CD1c-positive myeloid dendritic cell (primary cell): ENCODE measurements around the gene UBR4.

ENCODE experiments used
- DNase-seq: peaks from one replicate; pipeline ENCODE4 v3.0.0-alpha.2; 2016; ENCODE audit errors: extremely low spot score

The UBR4 gene

DNA sequence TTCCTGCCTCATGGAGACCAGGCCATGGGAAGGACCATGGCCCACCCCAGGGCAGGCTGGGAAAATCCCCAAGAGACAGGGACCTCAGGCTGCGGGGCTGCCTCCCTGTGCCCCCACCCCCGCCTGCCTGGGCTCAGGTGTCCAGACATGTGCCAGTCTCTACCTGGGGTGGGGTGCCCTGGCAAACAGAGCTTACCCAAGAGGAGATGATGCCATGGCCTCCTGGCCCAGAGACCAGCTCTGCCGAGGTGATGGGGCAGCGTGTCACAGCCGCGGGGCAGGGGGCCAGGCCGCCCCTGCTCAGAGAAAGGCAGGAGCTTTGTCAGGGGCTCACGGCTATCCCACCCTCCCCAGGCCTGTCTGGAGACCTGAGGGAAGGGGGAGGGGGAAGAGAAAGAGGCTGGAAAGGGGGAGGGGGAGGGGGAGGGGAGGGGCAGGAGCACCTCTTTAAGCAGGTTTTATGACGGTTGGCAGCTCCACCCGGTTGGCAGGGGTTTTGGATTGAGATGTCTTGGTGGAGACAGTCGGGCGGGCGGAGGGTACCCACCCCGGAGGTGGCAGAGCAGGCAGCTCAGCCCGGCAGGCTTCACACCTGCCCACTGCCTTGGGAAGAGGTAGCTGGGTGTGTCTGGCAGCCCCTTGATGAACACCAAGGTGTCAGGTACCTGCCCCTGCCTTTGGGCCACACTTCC lies 152.1 kb downstream of the UBR4 start:
- DNase-seq: no peak

GRCh38 chr1:19057182-19057779 lies 152.8 kb downstream of the UBR4 start:
- DNase-seq: peak; percentile 8

DNA sequence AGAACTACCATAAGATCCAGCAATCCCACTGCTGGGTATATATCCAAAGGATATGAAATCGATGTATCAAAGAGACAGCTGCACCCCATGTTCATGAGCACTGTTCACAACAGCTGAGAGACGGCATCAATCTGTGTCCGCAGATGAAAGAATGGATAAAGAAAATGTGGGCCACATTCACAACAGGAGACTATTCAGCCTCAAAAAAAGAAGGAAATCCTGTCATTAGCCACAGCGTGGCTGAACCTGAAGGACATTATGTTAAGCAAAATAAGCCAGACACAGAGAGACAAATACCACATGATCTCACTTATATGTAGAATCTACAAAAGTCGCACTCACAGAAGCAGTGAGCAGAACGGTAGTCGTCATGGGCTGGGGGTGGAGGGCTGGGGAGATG lies 154.4 kb downstream of the UBR4 start:
- peak; percentile 12 for DNase-seq

DNA sequence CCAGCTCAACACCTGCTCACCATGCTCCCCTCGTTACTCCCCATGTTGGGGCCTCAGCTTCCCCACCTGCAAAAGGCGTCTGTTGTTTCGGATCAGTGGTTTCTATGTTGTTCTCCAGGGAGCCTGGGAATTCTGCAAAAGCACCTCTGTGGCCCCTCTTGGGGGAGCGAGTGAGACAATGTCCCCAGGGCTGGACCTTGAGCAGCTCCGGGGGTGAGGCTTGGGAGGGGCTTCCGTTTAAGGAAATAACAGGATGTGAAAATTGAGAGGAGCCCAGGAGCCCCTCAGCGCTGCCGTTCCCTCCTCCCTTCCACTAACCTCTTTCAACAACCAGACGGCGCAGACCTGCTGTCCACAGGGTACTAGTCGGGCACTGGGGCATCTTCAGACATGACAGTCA lies 155.1 kb downstream of the UBR4 start:
- no peak for DNase-seq

- no peak for DNase-seq
These were observed 155.8 kb downstream of the UBR4 start for GRCh38 chr1:19054216-19054615.

- DNase-seq: no peak
These were observed 156.6 kb downstream of the UBR4 start for GRCh38 chr1:19053486-19053885.

DNA sequence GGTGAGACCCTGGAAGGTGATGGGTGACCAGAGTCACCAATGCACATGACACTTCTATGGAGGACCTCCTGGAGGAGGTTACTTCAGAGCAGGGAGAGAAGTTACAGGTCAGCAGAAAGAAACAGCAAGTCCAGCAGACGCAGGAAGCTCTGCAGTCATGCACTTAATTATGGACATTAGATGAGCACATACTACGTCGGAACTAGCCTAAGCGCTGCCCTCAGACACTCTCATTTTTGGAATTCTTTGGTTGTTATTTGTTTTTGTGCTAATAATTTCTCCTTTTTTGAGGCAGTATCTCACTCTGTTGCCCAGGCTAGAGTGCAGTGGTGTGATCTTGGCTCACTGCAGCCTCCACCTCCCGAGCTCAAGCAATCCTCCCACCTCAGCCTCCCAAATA lies 160.3 kb downstream of the UBR4 start:
- no peak for DNase-seq

DNA sequence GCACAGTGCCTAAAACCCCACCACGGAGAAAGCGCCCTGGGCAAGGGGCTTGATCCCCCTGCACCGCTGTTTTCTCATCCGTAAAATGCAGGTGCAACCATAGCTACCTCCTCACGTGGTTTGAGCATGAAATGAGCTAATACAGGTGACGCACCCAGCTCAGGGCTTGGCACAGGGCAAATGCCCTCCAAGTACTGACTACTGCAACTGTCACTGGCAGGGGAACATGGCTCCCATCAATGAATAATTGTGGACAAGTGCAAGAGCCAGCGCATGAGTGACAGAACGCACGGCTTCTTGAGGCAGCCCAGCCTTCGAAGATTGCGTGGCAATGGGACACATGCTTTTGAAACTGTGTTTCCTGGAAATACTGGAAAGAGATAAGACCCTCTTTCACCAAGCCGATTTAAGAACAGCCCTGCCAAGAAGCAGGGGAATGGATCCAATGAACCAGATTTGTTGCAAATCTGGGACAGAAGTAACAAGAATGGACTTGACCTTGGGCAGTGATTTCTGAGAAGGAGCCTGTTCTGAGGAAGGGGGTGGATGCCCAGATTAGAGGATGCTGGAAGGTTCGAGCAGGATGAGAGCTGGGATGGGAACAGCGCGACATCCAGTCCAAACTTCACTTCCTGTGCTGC lies 160.8 kb downstream of the UBR4 start:
- no peak for DNase-seq

GRCh38 chr1:19046972-19047731 lies 162.9 kb downstream of the UBR4 start:
- DNase-seq: no peak

GRCh38 chr1:19045898-19046880 lies 163.9 kb downstream of the UBR4 start:
- no peak for DNase-seq

DNA sequence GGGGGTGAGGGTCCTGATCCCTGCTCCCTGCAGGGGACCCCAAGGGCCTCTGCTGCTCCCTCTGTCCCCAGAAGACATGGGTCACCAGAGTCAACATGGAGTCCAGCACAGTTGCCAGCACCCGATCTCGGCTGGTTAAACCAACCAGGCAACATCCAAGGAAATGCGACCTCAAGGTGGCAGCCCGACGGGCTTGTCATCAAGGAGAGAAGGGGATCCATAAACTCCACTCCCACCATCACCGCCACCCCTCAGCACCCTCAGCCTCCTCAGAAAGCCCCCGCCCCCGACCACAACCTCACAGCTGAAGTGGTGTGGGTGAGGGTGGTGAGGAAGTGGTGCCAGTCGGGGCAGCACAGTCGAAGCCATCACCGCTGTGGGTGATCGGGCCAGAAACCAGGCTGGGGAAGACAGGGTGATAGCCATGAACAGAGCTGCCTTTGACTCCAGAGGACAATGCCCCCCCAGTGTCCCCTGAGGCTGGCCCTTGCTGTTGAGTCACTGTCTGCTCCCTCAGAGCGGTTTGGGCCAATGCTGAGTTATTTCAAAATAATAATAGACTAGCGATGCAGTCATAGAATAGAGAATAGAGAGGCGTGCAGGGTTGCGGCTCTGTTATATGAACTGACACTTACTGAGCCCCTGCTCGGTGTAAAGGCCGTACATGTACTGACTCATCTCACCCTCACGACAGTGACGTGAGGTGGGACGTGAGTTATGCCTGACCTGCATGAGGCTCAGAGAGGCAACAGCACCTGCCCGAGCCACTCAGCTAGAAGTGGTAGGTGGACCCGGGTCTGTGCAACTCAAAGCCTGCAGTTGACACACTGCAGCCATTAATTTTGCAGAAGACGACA lies 164.9 kb downstream of the UBR4 start:
- peak; percentile 10 for DNase-seq

GRCh38 chr1:19044471-19044870 lies 165.6 kb downstream of the UBR4 start:
- no peak for DNase-seq

DNA sequence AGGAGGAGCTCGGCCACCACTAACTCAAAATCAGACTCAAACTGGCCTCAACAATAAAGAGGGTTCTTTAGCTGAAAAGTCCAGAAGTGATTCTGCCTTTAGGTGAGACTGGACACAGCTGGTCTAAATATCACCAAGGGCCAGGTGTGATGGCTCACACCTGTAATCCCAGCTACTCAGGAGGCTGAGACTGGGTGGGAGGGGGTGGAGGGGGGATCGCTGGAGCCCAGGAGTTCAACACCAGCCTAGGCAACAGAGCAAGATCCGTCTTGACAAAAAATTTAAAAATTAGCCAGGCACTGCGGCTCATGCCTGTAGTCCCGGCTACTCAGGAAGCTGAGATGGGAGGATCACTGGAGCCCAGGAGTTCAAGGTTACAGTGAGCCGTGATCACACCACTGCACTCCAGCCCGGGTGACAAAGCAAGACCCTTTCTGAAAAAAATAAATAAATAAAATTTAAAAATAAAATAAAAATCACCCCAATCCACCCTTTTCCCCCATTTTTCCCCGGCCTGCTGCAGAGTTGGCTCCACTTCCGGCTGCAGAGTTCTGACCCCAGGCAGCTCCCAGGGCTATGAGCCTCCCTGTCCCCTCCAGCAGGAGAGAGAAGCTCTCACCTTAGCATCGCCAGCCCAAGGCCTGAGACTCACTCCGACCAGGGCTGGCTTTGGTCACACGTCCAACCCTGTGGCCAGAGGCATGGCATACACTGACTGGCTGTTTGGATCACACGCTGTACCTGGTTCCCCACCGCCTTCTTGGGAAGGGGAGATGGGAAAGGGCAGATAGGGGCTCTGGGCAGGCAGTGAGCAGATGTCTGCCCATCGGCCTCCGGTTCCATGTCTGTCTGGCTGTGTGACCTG lies 166.3 kb downstream of the UBR4 start:
- no peak for DNase-seq

DNA sequence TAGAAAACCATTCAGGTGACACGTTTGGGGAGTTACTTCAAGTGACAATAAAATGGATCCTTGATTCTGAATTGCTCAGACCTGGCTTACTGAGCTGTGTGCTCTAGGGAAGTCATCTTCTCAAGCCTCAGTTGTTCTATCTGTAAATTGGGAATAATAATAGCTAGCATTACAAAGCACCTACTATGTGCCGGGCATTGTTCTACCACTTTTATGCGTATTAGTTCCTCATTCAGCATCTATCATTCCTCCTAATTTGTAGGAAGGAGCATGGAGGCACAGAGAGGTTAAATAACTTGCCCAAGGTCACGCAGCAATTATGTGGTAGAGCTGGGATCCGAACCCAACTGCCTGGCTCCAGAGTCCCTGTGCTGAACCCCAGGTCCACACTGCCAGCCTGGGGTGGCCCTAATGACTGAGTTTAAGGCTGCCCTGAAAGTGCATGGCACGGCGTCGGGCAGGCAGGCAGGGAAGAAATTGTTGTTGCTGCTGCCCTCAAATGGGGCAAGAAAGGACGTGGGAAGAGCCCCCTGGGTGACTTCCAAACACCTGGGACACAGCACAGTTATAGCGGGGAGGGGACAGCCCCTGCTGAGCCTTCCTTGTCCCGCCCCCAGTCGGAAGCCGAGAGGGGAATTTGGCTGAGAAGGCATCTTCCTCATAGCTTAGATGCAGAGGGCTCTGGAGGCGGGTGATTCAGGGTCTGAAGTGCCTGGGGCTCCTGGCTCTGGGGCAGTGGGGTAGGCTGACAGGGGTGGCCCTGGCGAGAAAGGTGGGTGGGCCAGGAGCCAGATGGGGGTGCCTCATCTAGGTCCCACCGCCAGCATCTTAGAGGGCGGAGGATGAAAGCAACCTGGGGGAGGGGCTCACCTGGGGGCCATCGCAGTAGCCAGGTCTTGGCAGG lies 167.1 kb downstream of the UBR4 start:
- DNase-seq: peak; percentile 26

DNA sequence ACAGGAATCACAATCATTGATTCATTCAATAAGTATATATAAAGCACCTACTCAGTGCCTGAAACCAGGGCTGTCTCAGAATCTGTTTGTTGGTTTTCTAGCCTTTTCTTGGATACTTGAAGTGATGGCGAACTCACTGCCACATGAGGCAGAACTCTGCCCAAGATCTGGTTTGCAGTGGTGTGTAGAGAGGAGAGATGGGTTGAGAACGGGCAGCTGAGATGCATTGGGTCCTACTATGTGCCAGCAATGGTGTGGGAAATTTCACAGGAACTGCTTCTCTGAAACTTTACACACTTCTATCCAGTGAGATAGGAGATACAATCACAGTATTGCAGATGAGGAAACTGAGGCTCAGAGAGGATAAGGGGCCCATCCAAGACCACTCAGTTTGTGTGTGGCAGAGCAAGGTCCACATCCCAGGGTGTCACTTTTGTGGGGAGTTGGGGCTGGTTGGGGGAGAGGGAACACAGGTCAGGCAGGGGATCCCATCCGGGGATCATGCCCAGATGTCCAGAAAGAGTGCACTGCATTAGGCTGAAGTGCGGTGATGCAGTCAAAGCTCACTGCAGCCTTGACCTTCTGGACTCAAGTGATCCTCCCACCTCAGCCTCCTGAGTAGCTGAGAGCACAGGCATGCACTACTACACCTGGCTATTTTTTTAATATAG lies 169.9 kb downstream of the UBR4 start:
- DNase-seq: no peak

GRCh38 chr1:19038732-19039131 lies 171.3 kb downstream of the UBR4 start:
- DNase-seq: no peak

DNA sequence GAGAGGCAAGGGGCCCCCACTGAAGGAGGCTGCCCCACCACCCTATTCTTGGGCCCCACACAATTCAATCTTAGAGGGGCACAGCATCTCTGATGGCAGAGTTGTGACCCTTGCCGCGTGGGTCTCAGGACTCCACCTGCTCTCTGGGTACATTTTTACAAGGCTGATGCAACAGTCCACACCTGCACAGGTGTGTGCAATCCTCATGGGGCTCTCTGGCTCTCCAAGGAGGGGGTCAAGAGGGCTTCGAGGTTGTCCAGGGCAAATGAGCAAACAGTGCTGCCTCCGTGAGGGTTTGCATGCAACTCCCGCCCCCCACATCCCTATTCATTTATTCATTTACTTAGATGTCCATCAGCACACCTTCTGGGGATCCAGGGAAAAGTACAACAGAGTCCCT lies 172.0 kb downstream of the UBR4 start:
- no peak for DNase-seq

- DNase-seq: no peak
These were observed 172.4 kb downstream of the UBR4 start for GRCh38 chr1:19037659-19038058.
